HG02870 (cell line): Measurements from ENCODE around the gene DHODH.
"Not testable (repeated sequence)": the region's sequence is repeated elsewhere in the genome, so short reads cannot be mapped to it uniquely, and the experiment has no call there.

Experiments used
- ATAC-seq: cut with Tn5 transposase; IDR thresholded peaks from one replicate; pipeline ENCODE4 v1.9.1; 2021; ENCODE audit warnings: mild to moderate bottlenecking, moderate library complexity; ENCODE audit not compliant: unreplicated experiment

Gene DHODH

GRCh38 chr16:72008424-72009216, at the start of gene DHODH:
TSS of gene DHODH (plus strand) at chr16:72008744. CDS start at chr16:72008765, 21 bp downstream.
- ATAC-seq: peak; percentile 99

GRCh38 chr16:71961066-71962039, 47.2 kb upstream of the DHODH start:
- ATAC-seq: no peak

GRCh38 chr16:71963125-71963875, 45.2 kb upstream of the DHODH start:
- ATAC-seq: no peak

GRCh38 chr16:71965223-71965622, 43.3 kb upstream of the DHODH start:
- ATAC-seq: no peak

DNA sequence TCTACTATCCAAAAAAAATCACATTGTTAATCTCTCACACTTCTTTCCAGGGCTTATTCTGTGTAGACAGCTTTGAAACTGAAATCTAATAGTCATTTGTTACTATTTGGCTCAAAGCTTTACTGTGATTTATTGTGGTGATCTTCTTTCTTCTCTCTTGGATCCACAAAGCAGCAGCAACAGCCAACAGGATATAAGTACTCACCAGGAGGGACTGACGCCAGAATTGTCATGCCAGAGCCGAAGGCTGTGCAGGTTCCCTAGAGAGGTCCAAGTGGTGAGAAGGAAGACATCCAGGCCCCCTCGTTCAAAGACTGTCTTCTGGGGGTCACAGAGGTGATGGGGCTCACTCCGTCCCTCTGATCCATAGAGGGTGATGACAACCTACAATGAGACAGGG, 41.6 kb upstream of the DHODH start:
- no peak for ATAC-seq

- ATAC-seq: no peak
Observed at GRCh38 chr16:71969353-71969752, 39.2 kb upstream of the DHODH start.

DNA sequence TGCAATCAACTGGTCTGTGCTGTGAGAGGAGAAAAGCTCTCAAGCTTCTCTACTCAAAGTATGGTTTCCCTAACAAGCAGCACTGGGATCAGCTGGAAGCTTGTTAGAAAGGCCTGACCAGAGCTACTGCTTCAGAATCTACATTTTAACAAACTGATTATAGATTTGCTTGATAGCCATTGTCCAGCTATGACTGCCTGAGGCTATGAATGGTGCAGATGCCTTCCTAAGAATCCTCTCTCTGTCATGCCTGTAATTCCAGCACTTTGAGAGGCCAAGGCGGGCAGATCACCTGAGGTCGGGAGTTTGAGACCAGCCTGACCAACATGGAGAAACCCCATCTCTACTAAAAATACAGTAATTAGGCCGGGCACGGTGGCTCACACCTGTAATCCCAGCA, 37.0 kb upstream of the DHODH start:
- ATAC-seq: no peak

GRCh38 chr16:71972356-71972755, 36.2 kb upstream of the DHODH start:
- no peak for ATAC-seq

DNA sequence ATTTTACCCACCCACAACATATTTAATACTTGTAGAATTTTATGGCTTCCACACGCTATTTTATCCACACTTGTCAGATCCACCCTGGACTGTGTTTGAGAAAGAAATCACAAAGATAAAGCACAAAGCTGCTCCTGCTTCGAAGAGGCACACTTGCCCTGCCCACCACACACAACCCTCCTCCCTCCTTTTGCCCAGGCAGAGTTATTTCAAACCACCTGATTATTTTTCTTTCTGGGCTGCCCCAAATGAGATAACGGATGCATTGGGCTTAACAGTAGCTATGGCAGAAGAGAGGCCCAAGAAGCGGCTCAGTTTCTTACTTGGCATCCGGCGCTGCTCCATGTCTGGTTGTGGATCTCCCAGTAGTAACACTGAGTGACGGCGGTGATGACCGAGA, 35.5 kb upstream of the DHODH start:
- ATAC-seq: no peak

- ATAC-seq: no peak
Observed at GRCh38 chr16:71974068-71974818, 34.3 kb upstream of the DHODH start.

DNA sequence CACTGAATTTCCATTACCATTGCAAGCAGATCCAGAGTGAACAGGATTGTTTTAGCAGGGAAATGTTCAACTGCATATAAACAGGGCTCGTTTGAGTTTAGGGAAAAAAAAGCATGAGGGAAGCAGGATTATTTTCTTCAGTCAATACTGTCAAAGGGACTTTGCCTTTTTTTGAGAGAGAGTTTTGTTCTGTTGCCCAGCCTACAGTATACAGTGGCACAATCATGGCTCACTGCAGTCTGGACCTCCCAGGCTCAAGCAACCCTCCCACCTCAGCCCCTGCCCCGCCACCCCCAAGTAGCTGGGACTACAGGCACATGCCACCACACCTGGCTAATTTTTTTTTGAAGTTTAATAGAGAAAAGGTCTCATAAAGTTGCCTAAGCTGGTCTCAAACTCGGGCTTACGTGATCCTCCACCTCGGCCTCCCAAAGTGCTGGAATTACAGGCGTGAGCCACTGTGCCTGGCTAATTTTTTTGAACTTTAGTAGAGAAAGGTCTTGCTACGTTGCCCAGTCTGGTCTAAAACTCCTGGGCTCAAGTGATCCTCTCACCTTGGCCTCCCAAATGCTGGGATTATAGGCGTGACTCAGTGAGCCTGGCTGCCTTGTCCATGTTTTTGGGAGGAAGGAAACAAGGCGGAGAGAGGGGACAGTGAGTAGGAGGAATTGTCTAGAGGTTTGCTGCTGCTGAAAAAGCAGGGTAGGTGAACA, 23.1 kb upstream of the DHODH start:
- ATAC-seq: no peak

DNA sequence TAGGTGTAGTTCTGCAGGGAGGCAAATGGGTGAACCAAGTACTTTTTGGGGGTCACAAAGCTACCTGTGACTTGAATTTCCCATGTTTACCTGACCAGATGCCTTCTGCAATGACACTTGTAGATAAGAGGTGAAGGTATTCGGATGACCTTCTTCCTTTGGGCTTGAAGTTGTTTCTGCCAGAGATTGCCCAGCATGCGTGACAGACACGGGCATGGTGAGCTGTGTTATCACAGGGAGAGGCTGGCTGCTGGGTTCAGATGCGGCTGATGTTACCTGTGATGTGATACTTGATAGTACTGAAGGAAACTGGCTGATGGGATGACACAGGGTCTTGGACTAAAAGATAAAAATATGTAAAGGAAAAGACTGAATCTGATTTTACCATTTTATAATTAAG, 22.4 kb upstream of the DHODH start:
- ATAC-seq: no peak

GRCh38 chr16:71995038-71995437, 13.5 kb upstream of the DHODH start:
- ATAC-seq: no peak

GRCh38 chr16:71997578-71997977, 11.0 kb upstream of the DHODH start:
- not testable (repeated sequence) for ATAC-seq

DNA sequence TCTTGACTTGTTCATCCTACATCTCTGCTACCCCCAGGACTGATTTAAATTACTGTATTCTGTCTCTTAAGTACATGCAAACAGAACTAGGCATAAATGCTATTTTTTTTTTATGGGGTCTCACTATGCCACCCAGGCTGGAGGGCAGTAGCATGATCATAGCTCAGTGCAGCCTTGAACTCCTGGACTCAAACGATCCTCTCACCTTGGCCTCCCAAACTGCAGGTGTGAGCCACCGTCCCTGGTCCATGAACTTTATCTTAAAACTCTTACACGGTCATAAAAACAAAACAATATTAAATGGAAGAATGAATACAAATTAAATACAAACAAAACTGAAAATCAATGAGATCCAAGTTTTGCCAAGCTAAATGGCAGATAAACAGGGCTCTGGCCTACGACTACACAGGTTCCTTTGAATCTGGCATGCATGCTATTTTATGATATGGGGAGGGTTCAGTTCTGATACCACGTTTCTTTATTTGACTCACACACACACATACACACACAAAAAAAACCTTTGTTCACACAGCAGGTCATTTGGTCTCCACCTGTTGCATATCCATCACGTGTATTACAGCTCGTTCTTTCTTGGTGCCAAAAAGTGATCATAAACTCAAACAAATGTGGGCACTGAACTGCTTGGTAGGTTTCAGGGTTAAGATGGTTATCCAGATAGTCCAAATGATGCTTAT, 7.2 kb upstream of the DHODH start:
- no peak for ATAC-seq

GRCh38 chr16:72002619-72003018, 5.9 kb upstream of the DHODH start:
- ATAC-seq: no peak

GRCh38 chr16:72008065-72008423, 500 bp upstream of the DHODH start:
- not testable (repeated sequence) for ATAC-seq

DNA sequence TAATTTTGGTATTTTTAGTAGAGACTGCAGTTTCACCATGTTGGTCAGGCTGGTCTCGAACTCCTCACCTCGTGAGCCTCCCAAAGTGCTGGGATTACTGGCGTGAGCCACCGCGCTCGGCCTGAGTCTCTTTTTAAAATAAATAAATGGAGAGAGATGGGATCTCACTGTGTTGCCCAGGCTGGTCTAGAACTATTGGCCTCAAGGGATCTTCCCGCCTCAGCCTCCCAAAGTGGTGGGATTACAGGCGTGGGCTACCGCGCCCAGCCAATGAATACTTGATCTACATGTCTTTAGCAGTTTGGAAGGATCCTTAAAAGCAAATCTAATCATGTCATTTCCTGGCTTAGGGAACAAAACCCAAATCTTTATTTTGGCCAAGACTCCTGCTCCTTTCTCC, 1.2 kb downstream of the DHODH start:
- no peak for ATAC-seq

DNA sequence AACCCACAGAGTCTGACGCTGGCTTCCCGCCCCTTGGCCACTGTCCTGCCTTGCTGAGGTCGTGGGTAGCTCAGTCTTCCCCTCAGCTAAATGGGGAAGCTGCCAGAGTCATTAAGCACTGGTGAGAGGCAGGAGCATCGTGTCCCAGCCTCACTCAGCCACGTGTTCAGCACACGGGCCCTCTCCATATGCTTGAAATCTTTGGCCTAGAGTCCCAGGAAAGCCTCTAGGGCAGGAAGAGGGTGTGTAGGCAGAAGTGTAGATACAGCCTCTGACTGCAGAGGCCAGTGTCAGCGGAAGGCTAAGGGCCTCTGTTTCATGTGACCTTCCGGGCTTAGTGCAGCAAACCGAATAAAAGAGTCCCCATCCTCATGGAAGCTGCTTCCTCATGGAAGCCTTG, 4.1 kb downstream of the DHODH start:
- ATAC-seq: no peak
